Measurements from ENCODE around the gene ANKRD33B. TPM values are rescaled to one million over a fixed set of nuclear protein-coding genes. Genes with fewer than 3 reads are reported as not detected.
A peak's percentile ranks its signal among the peaks of the same experiment; 100 is the strongest.

ANKRD33B gene
- total RNA-seq, 4 donors from 2014 or later: 0.57 to 6.5 (median 1.7) TPM

GRCh38 chr5:10556893-10557746, 6.8 kb upstream of the ANKRD33B start:
- 60 to 68% methylated on average over 11 of the region's 11 CpGs for WGBS, 2 donors
- no peak for DNase-seq

GRCh38 chr5:10559151-10559550, 4.7 kb upstream of the ANKRD33B start:
- intact Hi-C loops (cut with DNase I): no loop called here
- Histone ChIP-seq H3K4me1 (peaks cover 30 to 55% (median 35%) of the 10 kb centered on the region in 3 donors), H3K4me3 (no peak overlapping the region), H3K27ac (peak overlapping the region in 1 of 4 donors; percentile 49), H3K9me3 (no peaks in the 10 kb centered on the region), H3K36me3 (no peaks in the 10 kb centered on the region), H3K27me3 (peaks cover 0 to 21% (median 5%) of the 10 kb centered on the region in 4 donors)
- TF ChIP-seq CTCF (IDR thresholded peaks at IDR 0.05): no peak
- no peak for TF ChIP-seq POLR2A (IDR thresholded peaks at IDR 0.05)
- 74 to 75% methylated on average over 4 of the region's 4 CpGs for WGBS, 2 donors
- DNase-seq: no peak

More at GRCh38 chr5:10556893-10557746, 6.8 kb upstream of the ANKRD33B start:
- peak overlapping the region in 2 of 4 donors; percentile 52 to 78 for H3K27ac ChIP-seq
- H3K27me3 ChIP-seq: peaks cover 0 to under 1% (median 0%) of the 10 kb centered on the region in 4 donors
- no peaks in the 10 kb centered on the region for H3K36me3 ChIP-seq
- no peaks in the 10 kb centered on the region for H3K9me3 ChIP-seq
- H3K4me1 ChIP-seq: peaks cover 24 to 51% (median 36%) of the 10 kb centered on the region in 3 donors
- TF ChIP-seq CTCF (IDR thresholded peaks at IDR 0.05): no peak
- no peak for TF ChIP-seq POLR2A (IDR thresholded peaks at IDR 0.05)
- no peak overlapping the region for H3K4me3 ChIP-seq
- intact Hi-C loops (cut with DNase I): no loop called here

GRCh38 chr5:10559871-10560270, 4.0 kb upstream of the ANKRD33B start:
- intact Hi-C loops (cut with DNase I): loop anchor here (10.0 kb wide), 1 partner anchor 65 kb away; no protein-coding TSS in a partner anchor
- no peaks in the 10 kb centered on the region for H3K36me3 ChIP-seq
- H3K4me3 ChIP-seq: no peak overlapping the region
- TF ChIP-seq CTCF (IDR thresholded peaks at IDR 0.05): no peak
- TF ChIP-seq POLR2A (IDR thresholded peaks at IDR 0.05): no peak
- H3K4me1 ChIP-seq: peaks cover 37 to 61% (median 39%) of the 10 kb centered on the region in 3 donors
- DNase-seq: no peak
- H3K27ac ChIP-seq: peak overlapping the region in 2 of 4 donors; percentile 13 to 49
- H3K9me3 ChIP-seq: no peaks in the 10 kb centered on the region
- 50 to 58% methylated on average over 7 of the region's 7 CpGs for WGBS, 2 donors
- H3K27me3 ChIP-seq: peaks cover 0 to 28% (median 7%) of the 10 kb centered on the region in 4 donors

GRCh38 chr5:10562201-10563109, 1.4 kb upstream of the ANKRD33B start:
- Histone ChIP-seq H3K4me3 (peak overlapping the region in 3 of 4 donors; percentile 58 to 81 (median 59)), H3K27ac (peak overlapping the region in 2 of 4 donors; percentile 84 to 86)
- DNase-seq: no peak

More at GRCh38 chr5:10562201-10563109, 1.4 kb upstream of the ANKRD33B start:
- no peaks in the 10 kb centered on the region for H3K9me3 ChIP-seq
- WGBS, 2 donors: 68 to 81% methylated on average over 7 to 23 of the region's 45 CpGs
- H3K36me3 ChIP-seq: no peaks in the 10 kb centered on the region
- intact Hi-C loops (cut with DNase I): loop anchor here (10.0 kb wide), 1 partner anchor 62 kb away; no protein-coding TSS in a partner anchor
- H3K4me1 ChIP-seq: peaks cover 25 to 61% (median 34%) of the 10 kb centered on the region in 3 donors
- peaks cover 0 to 47% (median 9%) of the 10 kb centered on the region in 4 donors for H3K27me3 ChIP-seq
- no peak for TF ChIP-seq CTCF (IDR thresholded peaks at IDR 0.05)

All from esophagus squamous epithelium (tissue), 5 donors.